ENCODE data around the gene POLK. TPM values are rescaled to one million over a fixed set of nuclear protein-coding genes. Genes with fewer than 3 reads are reported as not detected.
"Not testable (repeated sequence)": the region's sequence is repeated elsewhere in the genome, so short reads cannot be mapped to it uniquely, and the experiment has no call there.

Gene POLK
- total RNA-seq, 2 experiments from 2014 or later = 35.5 to 49.1 TPM

- Mint-ChIP-seq H3K4me3 (no peak overlapping the region), H3K36me3 (ENCODE audit: low read depth) (peaks cover 41% of the 10 kb centered on the region), H3K27me3 (no peaks in the 10 kb centered on the region), H3K9me3 (ENCODE audit: low read depth) (peaks cover 22% of the 10 kb centered on the region), H3K4me1 (peaks cover 27% of the 10 kb centered on the region), H3K27ac (no peak overlapping the region)
- CTCF ChIA-PET = interaction anchor here (0.9 to 1.0 kb wide), 2 partner anchors 13 to 16 kb away, joined by 3 read pairs; no protein-coding TSS in a partner anchor
- intact Hi-C loops (cut with DNase I, micrococcal nuclease) = no loop called here
- POLR2A ChIA-PET = no interaction called here
- no peak for ATAC-seq
- DNase-seq = no peak
These were observed 29.2 kb upstream of the POLK start for GRCh38 chr5:75482482-75482881.

DNA sequence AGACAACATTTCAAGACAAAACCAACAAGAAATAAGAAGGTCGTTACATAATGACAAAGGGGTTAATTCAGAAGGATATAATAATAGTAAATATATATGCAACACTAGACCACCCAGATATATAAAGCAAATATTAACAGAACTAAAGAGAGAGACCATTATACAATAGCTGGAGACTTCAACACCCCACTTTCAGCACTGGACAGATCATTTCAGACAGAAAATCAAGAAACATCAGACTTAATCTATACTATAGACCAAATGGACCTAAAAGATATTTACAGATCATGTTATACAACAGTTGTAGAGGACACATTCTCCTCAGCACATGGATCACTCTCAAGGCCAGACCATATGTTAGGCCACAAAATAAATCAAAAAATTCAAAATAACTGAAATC, 27.1 kb upstream of the POLK start:
- ChIA-PET CTCF (no interaction called here), POLR2A (no interaction called here)
- ATAC-seq = no peak
- intact Hi-C loops (cut with DNase I, micrococcal nuclease) = no loop called here
- no peak for DNase-seq
- peaks cover 20% of the 10 kb centered on the region for H3K4me1 Mint-ChIP-seq
- H3K9me3 Mint-ChIP-seq (ENCODE audit: low read depth) = peaks cover 32% of the 10 kb centered on the region
- peaks cover 52% of the 10 kb centered on the region for H3K36me3 Mint-ChIP-seq (ENCODE audit: low read depth)
- H3K27ac Mint-ChIP-seq = no peak overlapping the region
- H3K27me3 Mint-ChIP-seq = no peaks in the 10 kb centered on the region
- no peak overlapping the region for H3K4me3 Mint-ChIP-seq

DNA sequence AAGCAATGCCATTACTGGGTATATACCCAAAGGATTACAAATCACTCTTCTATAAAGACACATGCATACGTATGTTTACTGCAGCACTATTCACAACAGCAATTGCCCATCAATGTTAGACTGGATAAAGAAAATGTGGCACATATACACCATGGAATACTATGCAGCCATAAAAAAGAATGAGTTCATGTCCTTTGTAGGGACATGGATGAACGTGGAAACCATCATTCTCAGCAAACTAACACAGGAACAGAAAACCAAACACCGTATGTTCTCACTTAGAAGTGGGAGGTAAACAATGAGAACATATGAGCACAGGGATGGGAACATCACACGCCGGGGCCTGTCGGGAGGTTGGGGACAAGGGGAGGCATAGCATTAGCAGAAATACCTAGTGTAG, 21.8 kb upstream of the POLK start:
- ATAC-seq; H3K4me1 Mint-ChIP-seq; H3K27ac Mint-ChIP-seq; intact Hi-C loops (cut with DNase I, micrococcal nuclease); CTCF ChIA-PET; DNase-seq; POLR2A ChIA-PET; H3K27me3 Mint-ChIP-seq; H3K4me3 Mint-ChIP-seq: not testable (repeated sequence)
- Mint-ChIP-seq H3K9me3 (ENCODE audit: low read depth) (peaks cover 22% of the 10 kb centered on the region), H3K36me3 (ENCODE audit: low read depth) (peaks cover 64% of the 10 kb centered on the region)

DNA sequence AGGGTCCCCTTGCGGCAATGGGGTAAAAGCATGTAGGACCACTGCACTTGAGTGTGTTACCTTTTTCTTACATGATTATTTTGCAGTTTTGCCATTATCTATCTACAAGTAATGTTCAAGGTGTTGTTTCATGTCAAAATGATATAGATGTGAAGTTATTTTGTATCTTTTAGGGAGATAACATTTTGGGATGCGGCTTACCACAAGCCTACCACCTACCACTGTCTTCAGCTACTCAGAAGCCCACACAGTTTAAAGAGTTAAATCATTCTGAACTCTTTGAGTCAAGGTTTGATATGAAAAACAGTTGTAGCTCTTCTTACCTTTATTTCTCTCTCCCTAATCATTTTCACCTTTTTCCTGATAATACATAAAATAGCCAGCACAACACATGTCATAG, 20.1 kb upstream of the POLK start:
- DNase-seq (no peak), ATAC-seq (no peak)
- no peaks in the 10 kb centered on the region for H3K27me3 Mint-ChIP-seq
- POLR2A ChIA-PET = no interaction called here
- peaks cover 19% of the 10 kb centered on the region for H3K9me3 Mint-ChIP-seq (ENCODE audit: low read depth)
- peaks cover 63% of the 10 kb centered on the region for H3K36me3 Mint-ChIP-seq (ENCODE audit: low read depth)
- no peak overlapping the region for H3K4me3 Mint-ChIP-seq
- no peak overlapping the region for H3K27ac Mint-ChIP-seq
- intact Hi-C loops (cut with DNase I, micrococcal nuclease) = no loop called here
- CTCF ChIA-PET = interaction anchor here (1.2 kb wide), 1 partner anchor 16 kb away, joined by 4 read pairs; no protein-coding TSS in a partner anchor
- H3K4me1 Mint-ChIP-seq = peaks cover 8% of the 10 kb centered on the region

DNA sequence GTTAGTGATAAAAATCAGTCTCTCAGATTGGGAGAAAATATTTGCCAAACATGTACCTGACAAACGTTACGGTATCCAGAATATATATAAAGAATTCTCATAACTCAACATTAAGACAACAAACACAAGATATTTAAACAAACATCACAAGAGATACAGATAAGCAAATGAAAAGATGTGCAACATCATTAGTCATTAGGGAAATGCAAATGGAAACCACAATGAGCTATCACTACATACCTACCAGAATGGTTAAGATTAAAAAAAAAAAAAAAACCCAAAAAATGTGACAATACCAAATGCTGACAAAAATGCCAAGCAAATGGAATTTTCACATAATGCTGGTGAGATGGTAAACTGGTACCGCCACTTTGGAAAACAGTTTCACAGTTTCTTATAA, 15.7 kb upstream of the POLK start:
- H3K27ac Mint-ChIP-seq = no peak overlapping the region
- H3K4me1 Mint-ChIP-seq = peaks cover 10% of the 10 kb centered on the region
- peaks cover 66% of the 10 kb centered on the region for H3K36me3 Mint-ChIP-seq (ENCODE audit: low read depth)
- H3K4me3 Mint-ChIP-seq = no peak overlapping the region
- ChIA-PET POLR2A (no interaction called here), CTCF (interaction anchor here (1.0 kb wide), 1 partner anchor 13 kb away, joined by 3 read pairs; no protein-coding TSS in a partner anchor)
- H3K27me3 Mint-ChIP-seq = no peaks in the 10 kb centered on the region
- intact Hi-C loops (cut with DNase I, micrococcal nuclease) = no loop called here
- H3K9me3 Mint-ChIP-seq (ENCODE audit: low read depth) = peaks cover 2% of the 10 kb centered on the region
- DNase-seq (no peak), ATAC-seq (no peak)

- Mint-ChIP-seq H3K9me3 (ENCODE audit: low read depth) (no peaks in the 10 kb centered on the region), H3K36me3 (ENCODE audit: low read depth) (peaks cover 51% of the 10 kb centered on the region), H3K4me1 (peaks cover 13% of the 10 kb centered on the region), H3K27ac (no peak overlapping the region), H3K27me3 (no peaks in the 10 kb centered on the region), H3K4me3 (no peak overlapping the region)
- CTCF ChIA-PET = no interaction called here
- intact Hi-C loops (cut with DNase I, micrococcal nuclease) = no loop called here
- ATAC-seq (no peak), DNase-seq (no peak)
- POLR2A ChIA-PET = no interaction called here
These were observed 13.4 kb upstream of the POLK start for GRCh38 chr5:75498208-75498777.

- POLR2A ChIA-PET; DNase-seq; H3K9me3 Mint-ChIP-seq (ENCODE audit: low read depth); intact Hi-C loops (cut with DNase I, micrococcal nuclease); H3K4me3 Mint-ChIP-seq; ATAC-seq; H3K27ac Mint-ChIP-seq; H3K27me3 Mint-ChIP-seq; CTCF ChIA-PET: not testable (repeated sequence)
- Mint-ChIP-seq H3K36me3 (ENCODE audit: low read depth) (peaks cover 51% of the 10 kb centered on the region), H3K4me1 (peaks cover 15% of the 10 kb centered on the region)
These were observed 12.8 kb upstream of the POLK start for GRCh38 chr5:75498875-75499274.

DNA sequence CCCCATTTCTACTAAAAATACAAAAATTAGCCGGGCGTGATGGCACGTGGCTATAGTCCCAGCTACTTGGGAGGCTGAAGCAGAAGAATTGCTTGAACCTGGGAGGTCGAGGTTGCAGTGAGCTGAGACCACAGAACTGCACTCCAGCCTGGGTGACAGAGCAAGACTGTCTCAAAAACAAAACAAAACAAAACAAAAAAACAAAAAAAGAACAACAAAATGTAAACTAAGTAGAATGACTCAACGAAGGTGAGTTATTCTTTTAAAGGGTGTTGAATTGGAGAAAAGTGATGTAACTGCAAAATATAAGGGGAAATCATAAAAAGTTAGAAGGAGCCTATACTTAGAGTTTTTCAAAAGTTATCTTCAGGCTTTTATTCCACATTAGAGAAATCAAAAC, 6.6 kb upstream of the POLK start:
- Mint-ChIP-seq H3K4me1 (peaks cover 32% of the 10 kb centered on the region), H3K36me3 (ENCODE audit: low read depth) (peaks cover 28% of the 10 kb centered on the region)
- H3K9me3 Mint-ChIP-seq (ENCODE audit: low read depth); H3K4me3 Mint-ChIP-seq; H3K27me3 Mint-ChIP-seq; intact Hi-C loops (cut with DNase I, micrococcal nuclease); DNase-seq; ATAC-seq; H3K27ac Mint-ChIP-seq; POLR2A ChIA-PET: not testable (repeated sequence)
- CTCF ChIA-PET = interaction anchor here (0.7 to 1.5 kb wide), 2 partner anchors 10 to 43 kb away, joined by 3 to 4 read pairs; no protein-coding TSS in a partner anchor

DNA sequence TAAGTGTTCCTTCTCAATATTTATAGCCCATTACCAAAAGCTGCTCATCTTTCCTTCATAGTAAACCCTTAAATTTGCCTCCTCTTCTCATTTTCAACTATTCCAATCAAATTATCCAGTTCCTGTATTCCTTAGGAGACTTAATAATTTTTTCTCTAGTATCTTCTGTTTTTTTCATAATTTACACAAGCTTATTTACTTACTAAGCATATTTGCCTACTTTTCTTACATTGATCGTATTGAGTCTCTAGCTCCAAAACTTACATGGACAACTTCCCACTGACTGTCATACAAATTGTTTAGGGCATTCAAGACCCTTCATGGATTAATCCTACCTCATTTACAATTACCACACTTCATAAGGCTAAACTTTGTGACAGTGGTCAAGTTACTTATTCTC, 3.9 kb upstream of the POLK start:
- POLR2A ChIA-PET = no interaction called here
- no peak overlapping the region for H3K4me3 Mint-ChIP-seq

GRCh38 chr5:75509546-75509945, 2.1 kb upstream of the POLK start:
- CTCF ChIA-PET = interaction anchor here (0.9 to 1.3 kb wide), 3 partner anchors 15 to 173 kb away, joined by 4 to 6 read pairs (median 4); partner anchors contain the start of gene HMGCR
- ATAC-seq (no peak), DNase-seq (no peak)
- no peak overlapping the region for H3K27ac Mint-ChIP-seq
- POLR2A ChIA-PET = interaction anchor here (0.7 kb wide), 1 partner anchor 202 kb away, joined by 3 read pairs; no protein-coding TSS in a partner anchor
- H3K4me1 Mint-ChIP-seq = peaks cover 44% of the 10 kb centered on the region
- H3K27me3 Mint-ChIP-seq = no peaks in the 10 kb centered on the region
- intact Hi-C loops (cut with DNase I, micrococcal nuclease) = no loop called here
- peak overlapping the region; percentile 98 for H3K4me3 Mint-ChIP-seq
- H3K36me3 Mint-ChIP-seq (ENCODE audit: low read depth) = peaks cover 26% of the 10 kb centered on the region
- H3K9me3 Mint-ChIP-seq (ENCODE audit: low read depth) = no peaks in the 10 kb centered on the region

More for the DNA sequence above, 3.9 kb upstream of the POLK start:
- intact Hi-C loops (cut with DNase I, micrococcal nuclease) = no loop called here
- Mint-ChIP-seq H3K36me3 (ENCODE audit: low read depth) (peaks cover 21% of the 10 kb centered on the region), H3K27me3 (no peaks in the 10 kb centered on the region), H3K27ac (no peak overlapping the region), H3K9me3 (ENCODE audit: low read depth) (no peaks in the 10 kb centered on the region), H3K4me1 (peaks cover 32% of the 10 kb centered on the region)
- no peak for DNase-seq
- CTCF ChIA-PET = interaction anchor here (1.4 kb wide), 1 partner anchor 16 kb away, joined by 4 read pairs; no protein-coding TSS in a partner anchor
- ATAC-seq = no peak

- ChIA-PET POLR2A (interaction anchor here (0.7 kb wide), 1 partner anchor 201 kb away, joined by 3 read pairs; no protein-coding TSS in a partner anchor), CTCF (interaction anchor here (0.9 to 1.3 kb wide), 2 partner anchors 14 to 107 kb away, joined by 4 read pairs; no protein-coding TSS in a partner anchor)
- Mint-ChIP-seq H3K27ac (peak overlapping the region; percentile 22), H3K27me3 (no peaks in the 10 kb centered on the region), H3K4me3 (peak overlapping the region; percentile 98), H3K36me3 (ENCODE audit: low read depth) (peaks cover 26% of the 10 kb centered on the region), H3K4me1 (peaks cover 43% of the 10 kb centered on the region), H3K9me3 (ENCODE audit: low read depth) (no peaks in the 10 kb centered on the region)
- intact Hi-C loops (cut with DNase I, micrococcal nuclease) = loop anchor here (2.0 to 5.0 kb wide), 4 partner anchors 65 to 173 kb away; partner anchors contain the start of gene HMGCR (in 1 of the 2)
- DNase-seq = no peak
- no peak for ATAC-seq
These were observed 1.7 kb upstream of the POLK start for GRCh38 chr5:75509956-75510355.

DNA sequence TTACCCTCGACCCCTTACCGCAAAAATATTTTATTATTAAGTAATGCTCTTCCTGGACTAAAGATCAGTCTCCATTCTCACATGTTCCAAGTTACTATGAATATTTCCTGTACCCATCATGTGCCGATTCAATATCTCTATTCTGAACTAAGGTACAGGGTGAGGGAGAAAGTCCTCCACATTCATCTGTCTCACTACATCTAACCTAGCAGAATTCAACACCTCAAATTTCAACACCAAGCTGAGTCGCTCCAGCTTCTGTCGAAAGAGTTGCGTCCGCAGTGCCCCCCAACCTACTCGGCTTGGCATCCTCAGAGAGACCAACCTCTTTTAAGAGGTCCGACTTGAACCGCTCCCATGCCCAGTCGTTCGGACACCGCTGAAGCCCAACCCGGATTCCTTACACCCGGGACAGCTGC, 1.3 kb upstream of the POLK start:
- no peaks in the 10 kb centered on the region for H3K27me3 Mint-ChIP-seq
- peak overlapping the region; percentile 98 for H3K4me3 Mint-ChIP-seq
- DNase-seq (no peak), ATAC-seq (no peak)
- peaks cover 44% of the 10 kb centered on the region for H3K4me1 Mint-ChIP-seq
- peaks cover 26% of the 10 kb centered on the region for H3K36me3 Mint-ChIP-seq (ENCODE audit: low read depth)
- POLR2A ChIA-PET = no interaction called here
- no peaks in the 10 kb centered on the region for H3K9me3 Mint-ChIP-seq (ENCODE audit: low read depth)
- H3K27ac Mint-ChIP-seq = peak overlapping the region; percentile 96
- CTCF ChIA-PET = interaction anchor here (1.1 kb wide), 1 partner anchor 14 kb away, joined by 3 read pairs; no protein-coding TSS in a partner anchor
- intact Hi-C loops (cut with DNase I, micrococcal nuclease) = loop anchor here (2.0 to 5.0 kb wide), 4 partner anchors 64 to 173 kb away; partner anchors contain the start of gene HMGCR (in 1 of the 2)
